Glomerular visceral epithelial cell (primary cell): ENCODE results near the gene TBC1D7.

ENCODE experiments used
- DNase-seq: peaks from one replicate; pipeline ENCODE4 v3.0.0-alpha.2; 2016; ENCODE audit errors: extremely low spot score

TBC1D7 gene

DNA sequence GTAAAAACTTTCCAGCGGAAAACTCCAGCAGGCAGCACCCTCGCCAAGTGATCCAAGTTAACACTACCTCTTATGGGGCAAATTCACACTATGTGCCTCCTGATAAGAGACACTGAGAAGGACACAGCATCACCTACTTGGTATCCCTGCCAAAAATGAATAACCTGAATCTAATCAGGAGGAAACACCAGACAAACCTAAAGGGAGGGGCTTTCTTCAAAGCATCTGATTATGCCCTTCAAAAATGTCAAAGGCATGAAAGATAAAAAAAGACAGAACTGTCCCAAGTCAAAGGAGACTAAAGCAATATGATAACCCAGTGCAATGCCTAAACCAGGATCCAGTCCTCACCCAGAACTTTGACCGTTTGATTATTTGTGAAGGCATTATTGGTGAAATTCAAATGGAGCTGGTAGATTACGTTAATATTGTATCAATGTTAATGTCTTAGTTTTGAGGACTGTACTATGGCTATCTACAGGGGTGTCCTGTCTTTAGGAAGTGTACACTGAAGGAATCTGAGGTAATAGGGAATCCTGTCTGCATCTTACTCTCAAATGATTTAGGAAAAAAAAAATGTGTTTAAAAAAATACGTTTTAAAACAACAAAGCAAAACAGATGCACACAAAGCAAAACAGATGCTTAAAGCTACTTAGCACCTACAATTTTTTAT, 8.3 kb downstream of the TBC1D7 start:
- DNase-seq: no peak

DNA sequence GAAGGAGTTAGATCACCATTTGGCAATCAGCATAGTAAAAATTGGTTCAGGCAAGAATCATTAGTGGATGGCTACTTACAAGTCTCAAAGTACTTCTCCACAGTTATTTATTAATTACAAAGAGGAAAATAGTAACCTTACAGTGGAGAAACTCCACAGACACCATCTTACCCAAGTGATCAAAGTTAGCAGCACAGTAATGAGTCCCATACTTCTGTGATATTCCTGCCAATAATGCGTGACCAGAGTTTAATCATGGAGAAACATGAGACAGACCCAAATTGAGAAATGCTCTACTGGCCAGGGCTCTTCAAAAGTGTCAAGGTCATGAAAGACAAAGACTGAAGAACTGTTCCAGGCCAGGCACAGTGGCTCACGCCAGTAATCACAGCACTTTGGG, 9.5 kb downstream of the TBC1D7 start:
- DNase-seq: no peak

DNA sequence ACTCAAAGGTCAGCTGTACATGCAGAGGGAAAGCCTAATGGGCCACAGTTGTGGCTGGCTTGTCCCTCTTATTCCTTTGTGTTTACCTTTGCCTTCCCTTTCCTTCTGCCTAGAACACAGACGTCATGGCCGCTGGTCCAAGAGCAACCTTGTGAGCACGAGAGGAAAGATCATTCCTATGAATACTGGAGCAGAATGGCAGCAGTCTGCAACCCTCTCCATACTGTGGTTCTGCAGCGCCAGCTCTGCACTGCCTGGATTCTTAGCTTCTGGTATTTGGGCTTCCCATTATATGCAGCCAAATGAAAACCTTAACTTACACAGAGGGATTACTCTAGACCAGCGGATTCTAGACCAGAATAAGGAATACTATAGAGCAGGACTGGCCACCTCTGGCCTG, 12.4 kb downstream of the TBC1D7 start:
- no peak for DNase-seq

DNA sequence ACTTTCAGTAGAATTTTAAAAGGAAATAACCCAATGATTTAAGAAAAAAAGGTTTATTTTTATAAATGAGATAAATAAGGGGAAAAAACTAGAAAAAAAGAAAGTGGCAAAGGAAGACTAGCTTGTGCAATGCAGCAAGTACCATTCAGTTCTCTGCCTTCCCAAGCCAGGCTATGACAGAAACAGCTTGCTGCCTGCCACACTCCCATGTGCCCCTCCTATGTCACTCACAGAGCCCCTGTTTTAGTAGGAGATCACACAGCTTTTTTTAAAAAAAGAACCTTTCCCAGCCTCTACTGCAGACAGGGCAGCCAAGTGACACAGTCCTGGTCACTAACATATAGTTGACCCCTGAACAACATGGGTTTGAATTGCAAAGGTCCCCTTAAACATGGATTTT, 13.5 kb downstream of the TBC1D7 start:
- DNase-seq: no peak

DNA sequence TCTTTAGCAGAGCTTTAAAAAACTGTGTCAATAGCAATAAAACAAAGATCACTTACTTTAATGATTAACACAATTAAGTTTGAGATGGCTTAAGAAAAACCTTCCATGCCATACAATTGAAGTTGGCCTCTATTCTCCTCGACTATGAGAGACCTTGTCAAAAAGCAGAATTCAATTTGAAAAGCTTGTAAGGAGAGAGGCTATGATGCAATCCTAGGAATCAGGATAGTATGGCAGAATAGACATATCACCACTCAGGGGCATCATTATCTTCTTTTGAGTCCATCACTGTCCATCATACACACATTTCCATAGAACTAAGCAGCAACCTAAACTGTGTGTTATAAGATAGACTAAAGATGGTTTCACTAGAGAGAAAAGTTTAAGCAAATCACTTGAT, 17.2 kb downstream of the TBC1D7 start:
- DNase-seq: no peak

DNA sequence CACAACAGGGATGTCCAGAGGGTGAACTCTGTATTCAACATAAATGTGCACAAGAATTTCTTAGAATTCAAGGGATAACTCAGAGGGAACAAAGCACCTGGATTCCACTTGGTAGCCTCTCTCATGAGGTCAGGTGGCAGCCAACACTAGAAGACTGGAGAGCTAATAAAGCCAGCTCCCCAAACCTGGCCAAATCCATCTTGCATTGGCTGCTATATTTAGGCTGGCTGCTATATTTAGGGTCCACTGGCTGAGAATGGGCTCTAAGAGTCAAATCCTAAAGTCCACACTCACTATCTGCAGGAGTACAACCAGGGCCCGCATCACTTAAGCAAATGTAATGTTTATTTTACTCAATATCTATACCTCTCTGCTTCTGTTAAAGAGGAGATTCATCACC, 20.0 kb downstream of the TBC1D7 start:
- DNase-seq: no peak

DNA sequence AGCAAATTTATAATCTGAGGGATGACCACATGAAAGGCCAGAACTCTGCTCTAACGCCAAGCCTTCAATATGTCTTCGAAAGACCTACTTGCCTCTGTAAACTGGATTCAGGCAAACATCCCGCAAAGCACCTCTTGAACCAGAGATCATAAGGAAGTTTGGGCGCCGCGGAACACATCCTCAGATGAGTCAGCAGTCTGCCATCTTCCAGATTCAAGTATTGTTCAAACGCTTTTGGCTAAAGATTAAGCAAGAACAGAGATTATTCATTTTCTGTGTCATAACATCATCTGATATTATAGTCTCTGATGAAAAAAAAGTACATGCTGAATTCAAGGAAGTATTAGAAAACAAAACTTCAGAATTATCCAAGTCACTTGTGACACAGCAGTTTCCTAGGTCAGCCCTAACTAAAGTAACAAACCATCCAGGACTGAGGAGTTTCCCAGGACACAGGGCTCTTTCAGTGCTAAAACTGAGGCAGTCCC, 20.8 kb downstream of the TBC1D7 start:
- DNase-seq: peak; percentile 82

DNA sequence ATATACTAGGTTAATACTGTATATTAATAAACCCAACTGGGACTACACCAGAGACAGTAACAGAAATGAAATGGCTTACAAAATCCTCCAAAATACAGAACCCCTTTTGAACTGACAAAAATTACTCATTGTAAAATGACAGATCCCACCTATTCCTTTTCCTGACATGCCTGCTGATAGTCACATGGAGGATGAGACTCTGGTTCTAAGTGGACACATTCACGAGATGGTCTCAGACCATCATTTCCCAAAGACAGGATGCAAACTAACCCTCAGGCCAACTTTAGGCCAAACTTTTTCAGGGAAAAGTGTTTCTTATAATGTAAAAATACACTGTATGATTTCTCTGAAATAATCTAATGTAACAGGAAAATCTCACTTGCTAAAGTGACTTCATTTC, 22.5 kb downstream of the TBC1D7 start:
- no peak for DNase-seq

DNA sequence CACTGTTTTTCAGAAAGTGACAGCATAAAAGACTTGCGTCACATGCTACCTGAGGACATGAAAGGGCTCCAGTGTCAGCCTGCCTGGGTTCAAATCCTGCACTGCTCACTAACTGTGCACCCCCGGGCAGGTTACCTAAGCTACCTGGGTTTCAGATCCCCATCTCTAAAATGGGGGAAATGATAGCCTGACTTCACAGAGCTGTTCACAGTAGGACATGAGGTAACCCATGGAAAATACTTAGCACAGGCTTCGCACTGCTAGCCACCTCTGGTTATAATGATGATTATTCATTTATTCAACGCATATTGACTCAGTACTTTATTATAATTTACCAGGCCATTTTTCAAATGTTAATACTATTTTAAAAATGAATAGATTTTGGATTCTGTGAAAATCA, 23.0 kb downstream of the TBC1D7 start:
- DNase-seq: no peak

DNA sequence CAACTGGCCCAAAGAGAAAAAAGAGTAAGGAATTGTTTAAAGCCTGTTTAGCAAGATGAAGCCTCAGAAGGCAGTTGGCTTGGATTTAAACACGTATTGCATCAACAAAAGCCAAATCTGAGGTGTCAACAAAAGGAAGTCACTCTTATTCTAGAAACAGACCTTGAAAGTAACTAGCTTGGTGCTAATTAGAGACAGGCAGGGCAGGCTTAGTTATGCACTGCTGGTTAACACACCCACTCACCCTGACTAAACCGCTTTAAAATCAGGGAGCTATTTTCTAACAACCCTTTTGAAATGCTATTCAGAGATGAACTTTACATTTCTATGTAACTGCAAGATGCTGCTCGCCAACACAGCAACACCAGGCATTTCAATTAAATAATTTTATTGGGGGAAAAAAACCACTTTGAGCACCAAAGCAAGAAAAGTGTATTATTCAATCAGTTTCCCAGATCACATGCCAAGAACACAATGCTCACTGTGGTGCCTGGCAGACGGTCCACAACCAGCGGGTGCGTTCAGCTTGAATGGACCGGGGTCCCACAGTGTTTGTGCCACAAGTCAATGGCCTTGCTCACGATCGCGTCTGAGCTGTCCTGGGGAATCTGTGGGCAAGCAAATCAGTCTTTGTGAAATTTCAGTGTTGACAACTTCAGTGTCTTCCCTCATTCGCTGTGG, 23.6 kb downstream of the TBC1D7 start:
- DNase-seq: peak; percentile 25

DNA sequence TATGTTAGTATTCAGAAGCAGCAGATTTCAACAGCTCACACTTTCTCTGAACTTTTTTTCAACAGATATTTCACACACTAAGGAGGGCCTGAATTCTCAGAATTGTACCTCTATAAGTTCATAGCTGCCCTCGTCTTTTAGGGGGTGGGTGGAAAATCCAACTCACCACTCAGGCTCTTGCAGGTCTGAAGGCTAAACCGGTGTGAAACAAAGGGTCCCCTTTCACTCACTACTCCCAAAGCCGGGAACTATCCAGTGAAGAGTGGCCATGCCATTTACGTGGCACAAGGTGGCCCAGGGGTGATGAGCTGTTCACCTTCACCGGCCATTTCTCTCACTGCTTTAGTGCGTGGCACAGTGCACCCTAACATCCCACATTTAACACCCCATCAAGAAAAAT, 24.2 kb downstream of the TBC1D7 start:
- DNase-seq: no peak

DNA sequence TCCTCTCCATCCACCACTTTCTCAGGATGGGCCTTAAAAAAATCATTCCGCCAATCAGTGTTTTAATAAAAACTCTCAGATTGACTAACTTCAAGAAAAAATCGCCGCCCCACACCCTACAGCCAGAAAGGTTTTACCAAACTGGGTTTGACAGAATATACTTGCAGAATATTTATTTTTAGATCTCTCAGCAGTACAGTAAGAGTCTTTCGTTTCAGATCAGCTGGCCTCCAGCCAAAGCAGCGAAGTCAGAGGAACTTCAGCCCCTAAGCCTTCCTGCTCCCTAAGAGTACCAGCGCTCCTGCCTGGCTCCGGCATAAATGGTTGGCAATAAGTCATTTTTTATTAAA, 24.7 kb downstream of the TBC1D7 start:
- DNase-seq: peak; percentile 59

DNA sequence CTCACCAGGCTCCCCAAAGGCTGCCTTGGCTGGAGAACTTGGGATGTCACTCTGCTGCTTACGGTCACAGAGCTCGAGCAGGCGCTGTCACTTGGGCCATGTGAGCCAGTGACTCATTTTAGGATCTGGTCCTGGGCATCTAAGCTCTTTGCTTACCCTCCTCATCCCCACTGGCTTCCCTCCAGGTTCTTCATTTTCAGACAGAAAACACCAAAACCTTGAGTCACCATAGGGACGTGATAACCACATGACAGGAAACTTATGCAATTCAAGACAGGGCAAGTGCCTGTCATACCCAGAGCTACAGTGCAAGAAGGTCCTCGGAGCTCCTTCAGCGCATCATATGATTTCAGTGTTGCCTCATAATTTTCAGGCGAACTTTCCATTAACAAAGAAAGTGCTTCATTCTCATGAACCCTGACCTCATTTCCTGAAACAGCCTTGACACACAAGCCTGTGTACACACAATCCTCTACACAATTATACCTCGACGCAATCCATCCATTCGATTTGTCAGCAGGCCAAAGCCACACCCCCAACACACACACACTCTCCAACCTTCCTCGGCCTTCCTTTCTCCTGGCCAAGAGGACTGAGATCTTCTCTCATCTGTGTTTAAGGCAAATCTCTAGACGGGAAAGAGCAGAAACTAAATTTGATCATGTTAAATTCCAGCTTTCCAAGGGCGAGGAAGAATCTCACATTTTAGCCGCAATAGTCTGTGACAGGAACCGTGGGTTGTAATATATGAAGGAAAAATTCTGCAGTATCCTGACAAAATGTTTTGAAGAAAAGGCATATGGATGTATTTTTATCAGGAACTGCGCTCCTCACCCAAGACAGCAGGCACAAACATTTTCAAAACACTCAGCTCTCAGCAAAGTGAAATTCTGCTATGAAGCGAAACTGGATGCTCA, 25.3 kb downstream of the TBC1D7 start:
- DNase-seq: peak; percentile 96

DNA sequence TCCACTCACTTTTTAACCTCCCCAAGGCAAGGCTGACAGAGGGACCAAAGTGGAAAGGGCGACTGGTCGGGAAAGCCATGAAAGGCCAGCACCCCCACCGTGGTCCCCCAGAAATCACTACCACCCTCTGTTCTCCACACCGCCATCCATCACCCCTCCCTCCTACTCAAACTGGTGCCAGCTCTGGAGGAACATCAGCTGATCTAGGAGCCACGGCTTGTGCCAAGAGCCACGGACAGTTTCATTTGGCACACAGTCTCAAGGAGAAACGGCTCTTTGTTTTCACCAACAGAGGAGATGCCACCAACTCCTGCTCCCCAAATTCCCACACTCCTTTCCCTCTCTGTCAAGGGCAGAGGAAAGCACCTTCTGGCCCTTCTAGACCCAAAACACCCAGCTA, 26.0 kb downstream of the TBC1D7 start:
- DNase-seq: no peak

DNA sequence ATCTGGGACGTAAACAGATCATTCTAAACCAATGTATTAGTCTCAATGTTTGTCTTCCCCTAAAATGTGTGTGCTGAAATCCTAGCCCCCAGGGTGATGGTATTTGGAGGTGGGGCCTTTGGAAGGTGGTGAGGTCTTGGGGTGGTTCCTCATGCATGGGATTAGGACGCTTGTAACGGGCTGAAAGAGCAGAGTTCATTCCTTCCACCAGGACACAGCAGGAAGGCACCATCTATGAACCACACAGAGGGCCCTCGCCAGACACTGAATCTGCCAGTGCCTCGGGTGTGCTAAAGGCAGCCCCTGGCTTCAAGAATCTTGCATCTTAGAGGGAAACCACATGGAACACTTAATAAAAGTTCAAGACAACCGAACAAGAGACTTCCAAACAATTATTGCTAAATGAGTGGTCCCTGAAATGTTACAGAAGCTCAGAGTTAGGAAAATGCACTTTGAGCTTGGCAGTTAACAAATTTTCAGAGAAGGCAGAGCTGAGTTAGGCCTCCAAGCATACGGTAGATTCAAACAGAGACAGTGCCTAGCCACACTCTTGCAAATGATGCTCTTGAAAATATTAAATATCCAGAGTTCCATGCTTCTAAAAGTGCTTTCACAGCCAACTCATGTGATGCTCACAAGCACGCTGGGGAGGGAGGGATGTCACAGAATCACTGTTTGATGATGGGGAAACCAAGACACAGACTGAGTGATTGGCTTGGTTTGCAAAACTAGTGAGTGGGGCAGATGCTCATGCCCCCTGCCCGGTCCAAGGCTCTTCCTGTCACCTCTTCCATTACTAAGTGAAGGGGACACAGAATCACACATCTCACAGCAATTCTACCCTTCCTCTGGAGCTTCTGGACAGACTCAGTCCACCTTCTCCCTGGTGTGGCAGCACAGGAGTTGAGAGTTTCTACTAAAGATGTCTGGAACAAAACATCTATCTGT, 27.4 kb downstream of the TBC1D7 start:
- DNase-seq: no peak

DNA sequence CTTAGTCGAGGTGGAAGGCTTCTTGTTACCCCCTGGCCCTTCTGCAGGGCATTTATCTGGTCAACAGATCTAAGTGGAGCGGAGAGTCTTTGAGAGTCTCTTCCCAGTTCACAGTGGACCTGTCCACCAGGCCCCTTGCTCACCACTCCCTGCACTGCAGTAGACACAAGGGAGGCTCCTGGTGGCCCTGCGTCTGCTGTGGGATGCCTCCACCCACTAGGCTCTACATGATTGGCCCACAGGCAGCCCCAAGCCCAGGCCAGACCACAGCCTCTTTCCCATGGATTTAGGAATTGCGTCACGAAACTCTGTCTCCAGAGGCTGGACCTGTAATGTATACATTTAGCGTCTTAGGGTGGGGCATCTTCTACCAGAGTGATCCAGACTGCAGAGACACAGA, 28.4 kb downstream of the TBC1D7 start:
- DNase-seq: no peak

DNA sequence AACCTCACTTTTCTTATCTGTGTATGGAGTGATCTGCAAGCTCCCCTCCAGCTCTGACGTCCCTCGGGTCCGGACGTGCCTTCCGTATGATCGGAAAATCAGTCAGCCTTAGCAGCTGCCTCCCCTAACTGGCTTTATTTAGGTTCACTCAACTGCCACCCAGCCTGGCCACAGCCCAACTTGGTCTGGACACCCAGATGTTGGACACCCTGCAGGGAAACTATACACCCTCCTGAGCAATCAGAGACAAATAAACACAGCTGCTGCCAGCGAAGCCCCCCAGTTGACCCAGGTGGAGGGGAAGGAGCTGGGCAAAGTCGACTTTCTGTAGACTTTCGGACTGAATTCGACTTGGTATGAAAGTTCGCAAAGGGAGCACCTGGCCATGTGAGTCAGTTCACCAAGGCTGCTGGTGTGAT, 28.9 kb downstream of the TBC1D7 start:
- no peak for DNase-seq

DNA sequence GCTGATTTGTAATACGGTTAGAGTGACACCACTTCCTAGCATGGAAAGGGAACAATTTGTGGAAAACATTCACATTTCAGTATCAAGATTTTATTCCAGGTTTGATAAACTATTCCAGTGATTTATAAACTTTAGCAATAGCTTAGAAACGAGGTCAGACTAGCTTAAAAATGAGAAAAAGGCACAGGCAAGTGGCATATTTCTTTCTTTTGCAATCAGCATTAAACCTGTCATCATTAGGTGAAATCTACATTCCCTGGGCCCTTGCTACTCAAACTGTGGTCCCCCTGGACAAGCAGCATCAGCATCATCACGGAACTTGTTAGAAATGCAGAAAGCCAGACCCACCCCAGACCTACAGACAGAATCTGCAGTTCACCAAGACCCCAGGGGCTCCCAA, 29.9 kb downstream of the TBC1D7 start:
- no peak for DNase-seq

DNA sequence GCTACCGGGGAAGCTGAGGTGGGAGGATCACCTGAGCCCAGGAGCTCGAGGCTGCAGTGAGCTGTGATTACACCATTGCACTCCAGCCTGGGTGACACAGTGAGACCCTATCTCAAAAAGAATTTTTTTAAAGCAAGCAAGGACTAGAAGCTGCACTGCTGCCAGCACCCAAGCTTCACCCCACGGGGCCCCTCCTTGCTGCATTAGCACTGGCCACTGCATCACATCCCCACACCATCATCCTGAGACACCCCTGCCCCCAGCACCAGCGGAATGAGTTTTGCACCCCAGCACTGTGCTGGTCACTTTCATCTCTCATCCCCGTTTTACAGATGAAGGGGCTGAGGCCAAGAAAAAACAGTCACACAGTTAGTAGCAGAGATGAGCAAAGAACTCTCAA, 30.9 kb downstream of the TBC1D7 start:
- no peak for DNase-seq

DNA sequence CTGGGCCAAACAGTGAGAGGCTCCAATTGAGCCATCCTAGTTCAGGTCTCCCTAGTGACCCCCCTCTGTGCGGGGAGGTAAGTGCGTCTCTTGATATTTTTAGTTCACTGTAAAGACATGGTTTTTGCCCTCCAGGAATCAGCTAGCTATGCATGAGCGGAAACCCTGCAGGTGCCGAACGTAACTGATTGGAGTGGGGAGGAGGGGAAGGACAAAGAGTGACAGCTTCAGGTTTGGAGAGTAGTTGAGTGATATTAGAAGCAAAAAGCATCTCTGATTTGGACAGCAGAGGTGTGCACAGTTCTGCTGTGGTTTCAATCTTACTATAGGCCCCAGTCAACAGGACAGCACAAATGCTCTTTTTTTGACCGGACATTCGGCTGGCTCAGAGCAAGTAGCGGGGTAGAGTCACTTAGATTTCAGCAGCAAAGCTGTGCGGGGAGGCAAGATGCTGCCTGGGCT, 31.8 kb downstream of the TBC1D7 start:
- DNase-seq: no peak

DNA sequence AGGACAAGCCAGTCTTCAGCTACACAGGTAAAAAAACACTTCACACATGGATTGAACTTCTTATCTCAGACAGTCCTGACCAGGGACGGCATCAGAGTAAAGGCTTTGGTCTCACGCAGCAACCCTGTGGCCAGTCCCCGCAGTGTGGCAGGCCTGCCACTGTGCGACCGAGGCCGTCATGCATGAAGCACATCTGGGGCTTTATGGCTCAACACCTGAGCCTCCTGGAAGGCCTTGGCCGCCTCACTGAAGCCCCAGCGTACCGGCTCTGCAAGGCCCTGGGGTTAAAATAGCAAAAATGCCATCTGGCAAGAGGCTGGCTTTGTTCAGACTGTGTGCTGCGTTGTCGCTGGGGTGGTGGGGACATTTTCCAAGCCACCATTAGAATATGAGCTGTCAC, 32.8 kb downstream of the TBC1D7 start:
- DNase-seq: no peak
